ENCODE data around the gene DNAJC5G.

The DNAJC5G gene

GRCh38 chr2:27282892-27283291 is 7.7 kb downstream of the DNAJC5G start:
- Histone ChIP-seq H3K79me2 (ENCODE audit: low read length) (no peaks in the 10 kb centered on the region), H3K36me3 (replicated peaks; ENCODE audit: insufficient read depth, low read length) (no peaks in the 10 kb centered on the region), H4K20me1 (ENCODE audit: insufficient read depth, low read length) (no peaks in the 10 kb centered on the region), H3K4me3 (ENCODE audit: low read length) (no peak overlapping the region), H3K9me3 (replicated peaks; ENCODE audit: insufficient read depth, low read length) (no peaks in the 10 kb centered on the region), H3K9me2 (replicated peaks; ENCODE audit: insufficient read depth, low read length) (no peaks in the 10 kb centered on the region), H3K4me2 (ENCODE audit: low read depth, low read length) (no peak overlapping the region), H3F3A (ENCODE audit: insufficient read depth, low read length) (no peaks in the 10 kb centered on the region), H3K27ac (ENCODE audit: low read length) (no peak overlapping the region), H3K27me3 (replicated peaks; ENCODE audit: insufficient read depth, low read length) (no peaks in the 10 kb centered on the region), H2AFZ (ENCODE audit: low read length) (no peak overlapping the region), H3K4me1 (ENCODE audit: low read length) (no peaks in the 10 kb centered on the region), H3K9ac (ENCODE audit: low read length) (no peak overlapping the region)
- no peak for TF ChIP-seq EZH2phosphoT487 (IDR thresholded peaks at IDR 0.05; ENCODE audit: low read length)
- TF ChIP-seq EZH2 (optimal IDR thresholded peaks at IDR 0.05; ENCODE audit: low read depth, low read length) = no peak
- TF ChIP-seq CTCF (IDR thresholded peaks at IDR 0.05; ENCODE audit: low read length) = no peak
- no peak for DNase-seq

GRCh38 chr2:27284996-27285395 is 9.8 kb downstream of the DNAJC5G start:
- H4K20me1 ChIP-seq (ENCODE audit: insufficient read depth, low read length) = no peaks in the 10 kb centered on the region
- no peak overlapping the region for H3K4me2 ChIP-seq (ENCODE audit: low read depth, low read length)
- H3K4me1 ChIP-seq (ENCODE audit: low read length) = no peaks in the 10 kb centered on the region
- H3K9ac ChIP-seq (ENCODE audit: low read length) = no peak overlapping the region
- DNase-seq = no peak
- H3K9me2 ChIP-seq (replicated peaks; ENCODE audit: insufficient read depth, low read length) = no peaks in the 10 kb centered on the region
- no peaks in the 10 kb centered on the region for H3K27me3 ChIP-seq (replicated peaks; ENCODE audit: insufficient read depth, low read length)
- no peak overlapping the region for H2AFZ ChIP-seq (ENCODE audit: low read length)
- no peak for TF ChIP-seq EZH2 (optimal IDR thresholded peaks at IDR 0.05; ENCODE audit: low read depth, low read length)
- TF ChIP-seq CTCF (IDR thresholded peaks at IDR 0.05; ENCODE audit: low read length) = no peak
- no peak for TF ChIP-seq EZH2phosphoT487 (IDR thresholded peaks at IDR 0.05; ENCODE audit: low read length)
- H3K4me3 ChIP-seq (ENCODE audit: low read length) = no peak overlapping the region
- H3K36me3 ChIP-seq (replicated peaks; ENCODE audit: insufficient read depth, low read length) = no peaks in the 10 kb centered on the region
- no peaks in the 10 kb centered on the region for H3K79me2 ChIP-seq (ENCODE audit: low read length)
- no peaks in the 10 kb centered on the region for H3K9me3 ChIP-seq (replicated peaks; ENCODE audit: insufficient read depth, low read length)
- H3K27ac ChIP-seq (ENCODE audit: low read length) = no peak overlapping the region
- H3F3A ChIP-seq (ENCODE audit: insufficient read depth, low read length) = no peaks in the 10 kb centered on the region

- Histone ChIP-seq H3K36me3 (replicated peaks; ENCODE audit: insufficient read depth, low read length) (no peaks in the 10 kb centered on the region), H3K9ac (ENCODE audit: low read length) (no peak overlapping the region), H3K27me3 (replicated peaks; ENCODE audit: insufficient read depth, low read length) (no peaks in the 10 kb centered on the region), H3K9me3 (replicated peaks; ENCODE audit: insufficient read depth, low read length) (no peaks in the 10 kb centered on the region), H3K4me3 (ENCODE audit: low read length) (no peak overlapping the region), H2AFZ (ENCODE audit: low read length) (no peak overlapping the region), H3F3A (ENCODE audit: insufficient read depth, low read length) (no peaks in the 10 kb centered on the region), H3K27ac (ENCODE audit: low read length) (no peak overlapping the region), H4K20me1 (ENCODE audit: insufficient read depth, low read length) (no peaks in the 10 kb centered on the region), H3K4me2 (ENCODE audit: low read depth, low read length) (no peak overlapping the region), H3K79me2 (ENCODE audit: low read length) (no peaks in the 10 kb centered on the region), H3K4me1 (ENCODE audit: low read length) (no peaks in the 10 kb centered on the region), H3K9me2 (replicated peaks; ENCODE audit: insufficient read depth, low read length) (no peaks in the 10 kb centered on the region)
- DNase-seq = no peak
- TF ChIP-seq CTCF (IDR thresholded peaks at IDR 0.05; ENCODE audit: low read length) (no peak), EZH2phosphoT487 (IDR thresholded peaks at IDR 0.05; ENCODE audit: low read length) (no peak), EZH2 (optimal IDR thresholded peaks at IDR 0.05; ENCODE audit: low read depth, low read length) (no peak)
These were observed 10.2 kb downstream of the DNAJC5G start for GRCh38 chr2:27285481-27285880.
